GM10248 (cell line): ENCODE data around the gene TES.

Experiments used
- CTCF ChIA-PET: fragments of 300-600 bp; sonication (Branson Sonifier 250); formaldehyde crosslinking; extraction: SDS; loops from one replicate; lab custom pipeline; 2021; ENCODE audit warnings: antibody characterized with exemption; lab: Yijun Ruan, JAX
- POLR2A ChIA-PET: fragments of 350-650 bp; sonication (Branson Sonifier 250); formaldehyde crosslinking; extraction: SDS; loops from one replicate; lab custom pipeline; 2020; ENCODE audit warnings: antibody characterized with exemption; lab: Yijun Ruan, JAX
- DNase-seq: peaks from one replicate; pipeline ENCODE4 v3.0.0; 2012; ENCODE audit errors: extremely low spot score
- CTCF ChIP-seq: IDR thresholded peaks from 2 replicates; pipeline ENCODE4 v1.5.1; 2012; ENCODE audit warnings: mild to moderate bottlenecking, low read depth; ENCODE audit errors: extremely low read depth, missing control alignments, control extremely low read depth

Gene TES

GRCh38 chr7:116298055-116298454, 87.7 kb downstream of the TES start:
- ChIA-PET POLR2A (no interaction called here), CTCF (no interaction called here)
- TF ChIP-seq CTCF = no peak
- no peak for DNase-seq

- no peak for DNase-seq
- CTCF ChIA-PET = no interaction called here
- POLR2A ChIA-PET = no interaction called here
- no peak for TF ChIP-seq CTCF
Measured at GRCh38 chr7:116298576-116298975, 88.2 kb downstream of the TES start.

GRCh38 chr7:116305485-116306408, 95.4 kb downstream of the TES start:
- DNase-seq = no peak
- TF ChIP-seq CTCF = no peak
- ChIA-PET CTCF (interaction anchor here (0.9 to 1.1 kb wide), 2 partner anchors 20 to 34 kb away, joined by 3 read pairs; no protein-coding TSS in a partner anchor), POLR2A (no interaction called here)

GRCh38 chr7:116306409-116307048, 96.2 kb downstream of the TES start:
- no peak for DNase-seq
- no peak for TF ChIP-seq CTCF
- ChIA-PET POLR2A (no interaction called here), CTCF (no interaction called here)

- no peak for TF ChIP-seq CTCF
- DNase-seq = no peak
- ChIA-PET POLR2A (no interaction called here), CTCF (no interaction called here)
Measured at GRCh38 chr7:116307253-116307652, 96.9 kb downstream of the TES start.
